ENCODE results near the gene PRKX. TPM values are rescaled to one million over a fixed set of nuclear protein-coding genes. Genes with fewer than 3 reads are reported as not detected.
"Not testable (repeated sequence)": the region's sequence is repeated elsewhere in the genome, so short reads cannot be mapped to it uniquely, and the experiment has no call there.

PRKX gene
- total RNA-seq, 1 donor from 2014 or later, result 25.3 TPM

- no peak overlapping the region for H3K4me3 Mint-ChIP-seq (ENCODE audit: unreplicated experiment)
- no peaks in the 10 kb centered on the region for H3K27me3 Mint-ChIP-seq (ENCODE audit: unreplicated experiment)
- no peaks in the 10 kb centered on the region for H3K36me3 Mint-ChIP-seq (ENCODE audit: low read depth, unreplicated experiment)
- no peak for DNase-seq (ENCODE audit: low spot score)
- TF ChIP-seq CTCF (IDR thresholded peaks at IDR 0.05; ENCODE audit: unreplicated experiment), result no peak
- H3K9me3 Mint-ChIP-seq (ENCODE audit: unreplicated experiment), result no peaks in the 10 kb centered on the region
- no peak overlapping the region for H3K27ac Mint-ChIP-seq (ENCODE audit: unreplicated experiment)
- no peaks in the 10 kb centered on the region for H3K4me1 Mint-ChIP-seq (ENCODE audit: unreplicated experiment)
These were observed 15.0 kb upstream of the PRKX start for GRCh38 chrX:3728454-3728853.

GRCh38 chrX:3723460-3723859 is 10.0 kb upstream of the PRKX start:
- not testable (repeated sequence) for H3K27me3 Mint-ChIP-seq (ENCODE audit: unreplicated experiment); H3K4me1 Mint-ChIP-seq (ENCODE audit: unreplicated experiment); H3K36me3 Mint-ChIP-seq (ENCODE audit: low read depth, unreplicated experiment); DNase-seq (ENCODE audit: low spot score); H3K4me3 Mint-ChIP-seq (ENCODE audit: unreplicated experiment); H3K27ac Mint-ChIP-seq (ENCODE audit: unreplicated experiment); H3K9me3 Mint-ChIP-seq (ENCODE audit: unreplicated experiment)

DNA sequence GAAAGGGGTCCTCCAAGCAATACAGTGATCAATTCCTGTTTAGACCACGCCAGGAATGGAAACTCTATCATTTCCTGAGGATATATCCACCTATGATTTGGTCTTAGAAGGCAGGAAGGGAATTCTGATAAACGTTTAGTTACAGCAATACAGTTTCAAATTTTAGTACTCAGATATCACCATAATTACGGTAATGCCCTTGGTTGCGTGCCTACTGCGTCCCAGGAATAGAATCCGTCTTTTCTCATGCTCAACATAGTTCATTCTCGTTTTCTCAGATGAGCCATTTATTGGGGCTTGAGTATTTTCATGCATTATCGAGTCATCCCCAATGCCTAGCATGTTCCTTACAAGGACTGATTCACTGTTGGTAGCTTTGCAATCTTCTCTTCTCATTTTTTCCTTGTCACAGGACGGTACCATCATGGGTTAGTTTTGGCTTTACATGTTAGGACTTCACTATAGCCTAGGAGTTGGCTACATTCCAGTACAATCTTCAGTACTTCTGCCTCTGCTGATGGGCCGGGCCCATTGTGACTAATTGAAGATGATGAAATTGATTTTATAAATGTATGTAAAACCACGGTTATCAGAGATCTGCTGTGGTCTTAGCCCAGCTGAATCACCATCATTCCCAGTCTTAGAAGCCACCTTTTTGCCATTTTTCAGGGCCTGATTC is 4.4 kb upstream of the PRKX start:
- no peak overlapping the region for H3K4me3 Mint-ChIP-seq (ENCODE audit: unreplicated experiment)
- H3K27me3 Mint-ChIP-seq (ENCODE audit: unreplicated experiment), result no peaks in the 10 kb centered on the region
- TF ChIP-seq CTCF (IDR thresholded peaks at IDR 0.05; ENCODE audit: unreplicated experiment), result no peak
- H3K9me3 Mint-ChIP-seq (ENCODE audit: unreplicated experiment), result no peaks in the 10 kb centered on the region
- H3K4me1 Mint-ChIP-seq (ENCODE audit: unreplicated experiment), result peaks cover 6% of the 10 kb centered on the region
- H3K27ac Mint-ChIP-seq (ENCODE audit: unreplicated experiment), result no peak overlapping the region
- DNase-seq (ENCODE audit: low spot score), result no peak
- no peaks in the 10 kb centered on the region for H3K36me3 Mint-ChIP-seq (ENCODE audit: low read depth, unreplicated experiment)

DNA sequence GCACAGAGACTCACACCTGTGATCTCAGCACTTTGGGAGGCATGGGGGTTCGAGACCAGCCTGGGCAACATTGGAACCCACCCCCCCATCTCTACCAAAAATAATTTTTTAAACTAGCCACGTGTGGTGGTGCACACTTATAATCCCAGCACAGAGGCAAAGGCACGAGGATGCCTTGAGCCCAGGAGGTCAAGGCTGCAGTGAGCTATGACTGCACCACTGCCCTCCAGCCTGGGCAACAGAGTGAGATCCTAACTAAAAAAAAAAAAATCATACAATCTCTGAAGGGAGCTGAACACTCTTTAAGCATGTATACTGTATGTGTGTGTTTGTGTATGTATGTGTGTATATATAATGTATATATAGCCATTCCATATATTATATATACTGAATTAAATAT is 2.5 kb upstream of the PRKX start:
- Mint-ChIP-seq H3K9me3 (ENCODE audit: unreplicated experiment) (no peaks in the 10 kb centered on the region), H3K27me3 (ENCODE audit: unreplicated experiment) (peaks cover 3% of the 10 kb centered on the region), H3K36me3 (ENCODE audit: low read depth, unreplicated experiment) (no peaks in the 10 kb centered on the region), H3K4me3 (ENCODE audit: unreplicated experiment) (no peak overlapping the region), H3K4me1 (ENCODE audit: unreplicated experiment) (peaks cover 4% of the 10 kb centered on the region), H3K27ac (ENCODE audit: unreplicated experiment) (no peak overlapping the region)
- no peak for DNase-seq (ENCODE audit: low spot score)
- TF ChIP-seq CTCF (IDR thresholded peaks at IDR 0.05; ENCODE audit: unreplicated experiment), result no peak

DNA sequence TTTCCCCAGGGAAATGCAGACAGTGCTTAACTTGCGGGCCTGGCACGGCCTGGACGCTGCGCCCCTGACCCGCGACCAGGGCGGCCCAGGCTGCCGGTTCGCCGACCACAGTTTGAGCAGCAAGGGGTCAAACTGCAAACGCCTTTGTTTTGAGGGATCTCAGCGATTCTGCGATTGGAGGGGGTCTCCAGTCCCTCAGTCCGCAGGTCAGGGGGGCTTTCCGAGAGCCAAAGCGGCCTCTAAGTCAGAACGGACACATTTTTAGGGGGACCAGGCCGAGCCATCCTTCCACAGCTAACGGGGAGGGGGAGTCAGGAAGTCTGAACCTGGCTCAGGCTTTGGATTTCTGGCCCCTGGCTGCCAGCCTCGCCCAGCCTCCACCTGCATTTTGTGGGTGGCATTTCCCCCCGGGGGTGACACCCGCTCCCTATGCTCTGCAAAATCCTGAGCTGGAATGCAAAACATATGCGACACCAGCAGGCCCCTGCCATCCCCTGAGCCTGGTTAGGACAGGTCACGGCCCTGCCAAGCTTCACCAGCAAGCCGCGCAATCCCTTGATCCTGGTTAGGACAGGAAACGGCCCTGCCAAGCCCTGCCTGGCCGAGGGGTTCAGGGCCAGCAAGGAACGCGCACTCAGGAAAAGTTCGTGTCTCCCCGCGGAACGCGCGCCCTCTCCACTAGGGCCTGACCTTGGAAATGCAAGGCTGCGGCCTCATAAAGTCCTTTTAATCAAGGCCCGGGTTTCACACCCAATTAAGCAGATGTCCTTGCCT is 1.4 kb upstream of the PRKX start:
- not testable (repeated sequence) for H3K9me3 Mint-ChIP-seq (ENCODE audit: unreplicated experiment); H3K27me3 Mint-ChIP-seq (ENCODE audit: unreplicated experiment); H3K36me3 Mint-ChIP-seq (ENCODE audit: low read depth, unreplicated experiment); H3K4me1 Mint-ChIP-seq (ENCODE audit: unreplicated experiment); H3K4me3 Mint-ChIP-seq (ENCODE audit: unreplicated experiment); DNase-seq (ENCODE audit: low spot score); H3K27ac Mint-ChIP-seq (ENCODE audit: unreplicated experiment)

GRCh38 chrX:3713937-3714434 is 537 bp upstream of the PRKX start:
- Mint-ChIP-seq H3K4me1 (ENCODE audit: unreplicated experiment) (peaks cover 4% of the 10 kb centered on the region), H3K27ac (ENCODE audit: unreplicated experiment) (no peak overlapping the region), H3K36me3 (ENCODE audit: low read depth, unreplicated experiment) (no peaks in the 10 kb centered on the region), H3K9me3 (ENCODE audit: unreplicated experiment) (no peaks in the 10 kb centered on the region), H3K4me3 (ENCODE audit: unreplicated experiment) (peak overlapping the region; percentile 37), H3K27me3 (ENCODE audit: unreplicated experiment) (peaks cover 3% of the 10 kb centered on the region)
- DNase-seq (ENCODE audit: low spot score), result no peak
- no peak for TF ChIP-seq CTCF (IDR thresholded peaks at IDR 0.05; ENCODE audit: unreplicated experiment)

Data from endothelial cell (in vitro differentiated cells).